ENCODE data around the gene INSIG1. TPM values are rescaled to one million over a fixed set of nuclear protein-coding genes. Genes with fewer than 3 reads are reported as not detected.

INSIG1 gene
- total RNA-seq, 1 donor from 2014 or later: 18.0 TPM

- Histone ChIP-seq H3K4me3 (no peak overlapping the region), H3K27me3 (no peaks in the 10 kb centered on the region), H3K4me1 (peaks cover 4 to 8% of the 10 kb centered on the region in 2 donors), H3K36me3 (no peaks in the 10 kb centered on the region), H3K9me3 (no peaks in the 10 kb centered on the region), H3K27ac (no peak overlapping the region)
- DNase-seq (ENCODE audit: low spot score in 2 of 2): no peak
- intact Hi-C loops (cut with DNase I): no loop called here
- TF ChIP-seq CTCF (IDR thresholded peaks at IDR 0.05): no peak
These were observed 35.6 kb upstream of the INSIG1 start for GRCh38 chr7:155262031-155262430.

DNA sequence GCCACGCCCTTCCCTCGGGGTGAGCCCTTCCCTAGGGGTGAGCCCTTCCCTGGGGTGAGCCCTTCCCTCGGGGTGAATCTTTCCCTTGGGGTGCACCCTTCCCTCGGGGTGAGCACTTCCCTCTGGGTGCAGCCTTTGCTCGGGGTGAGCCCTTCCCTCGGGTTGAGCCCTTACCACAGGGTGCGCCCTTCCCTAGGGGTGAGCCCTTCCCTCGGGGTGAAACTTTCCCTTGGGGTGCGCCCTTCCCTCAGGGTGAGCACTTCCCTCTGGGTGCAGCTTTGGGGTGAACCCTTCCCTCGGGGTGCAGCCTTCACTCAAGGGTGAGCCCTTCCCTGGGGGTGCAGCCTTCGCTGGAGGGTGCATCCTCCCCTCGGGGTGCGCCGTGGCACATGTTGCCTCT is 34.6 kb upstream of the INSIG1 start:
- peaks cover under 1 to 2% of the 10 kb centered on the region in 2 donors for H3K4me1 ChIP-seq
- no peak overlapping the region for H3K4me3 ChIP-seq
- no peaks in the 10 kb centered on the region for H3K9me3 ChIP-seq
- no peaks in the 10 kb centered on the region for H3K36me3 ChIP-seq
- no peak overlapping the region for H3K27ac ChIP-seq
- intact Hi-C loops (cut with DNase I): no loop called here
- no peaks in the 10 kb centered on the region for H3K27me3 ChIP-seq
- TF ChIP-seq CTCF (IDR thresholded peaks at IDR 0.05): no peak
- no peak for DNase-seq (ENCODE audit: low spot score in 2 of 2)

- intact Hi-C loops (cut with DNase I): no loop called here
- no peaks in the 10 kb centered on the region for H3K9me3 ChIP-seq
These were observed 34.0 kb upstream of the INSIG1 start for GRCh38 chr7:155263581-155264143.

GRCh38 chr7:155265144-155265543 is 32.5 kb upstream of the INSIG1 start:
- H3K27ac ChIP-seq: no peak overlapping the region
- intact Hi-C loops (cut with DNase I): no loop called here
- TF ChIP-seq CTCF (IDR thresholded peaks at IDR 0.05): no peak
- H3K36me3 ChIP-seq: no peaks in the 10 kb centered on the region
- no peaks in the 10 kb centered on the region for H3K27me3 ChIP-seq
- no peaks in the 10 kb centered on the region for H3K4me1 ChIP-seq
- H3K9me3 ChIP-seq: no peaks in the 10 kb centered on the region
- H3K4me3 ChIP-seq: no peak overlapping the region
- DNase-seq (ENCODE audit: low spot score in 2 of 2): no peak

More at GRCh38 chr7:155263581-155264143, 34.0 kb upstream of the INSIG1 start:
- TF ChIP-seq CTCF (IDR thresholded peaks at IDR 0.05): no peak
- Histone ChIP-seq H3K27ac (no peak overlapping the region), H3K4me3 (no peak overlapping the region), H3K36me3 (no peaks in the 10 kb centered on the region), H3K27me3 (no peaks in the 10 kb centered on the region), H3K4me1 (no peaks in the 10 kb centered on the region)
- DNase-seq (ENCODE audit: low spot score in 2 of 2): no peak

DNA sequence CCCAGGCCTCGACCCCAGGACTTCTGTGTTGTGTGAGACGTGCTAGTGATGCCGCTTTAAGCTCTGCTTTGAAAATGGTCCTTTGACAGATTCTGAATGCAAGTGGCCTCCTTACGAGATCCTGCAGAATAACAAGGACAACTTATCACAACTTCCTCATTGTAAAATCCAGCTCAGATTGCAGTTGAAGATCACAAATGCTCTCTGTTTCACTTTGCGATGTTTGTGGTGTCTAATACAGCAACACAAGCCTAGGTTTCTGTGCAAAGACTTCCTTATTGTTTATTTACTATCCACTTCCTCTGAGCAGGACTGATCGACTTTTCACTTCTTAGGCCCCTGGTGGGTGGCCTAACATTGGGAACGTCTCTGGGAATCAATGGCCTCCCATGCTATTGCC is 31.7 kb upstream of the INSIG1 start:
- no peak overlapping the region for H3K27ac ChIP-seq
- H3K9me3 ChIP-seq: no peaks in the 10 kb centered on the region
- no peaks in the 10 kb centered on the region for H3K36me3 ChIP-seq
- no peak for DNase-seq (ENCODE audit: low spot score in 2 of 2)
- no peaks in the 10 kb centered on the region for H3K4me1 ChIP-seq
- H3K27me3 ChIP-seq: no peaks in the 10 kb centered on the region
- intact Hi-C loops (cut with DNase I): no loop called here
- no peak overlapping the region for H3K4me3 ChIP-seq
- TF ChIP-seq CTCF (IDR thresholded peaks at IDR 0.05): no peak

DNA sequence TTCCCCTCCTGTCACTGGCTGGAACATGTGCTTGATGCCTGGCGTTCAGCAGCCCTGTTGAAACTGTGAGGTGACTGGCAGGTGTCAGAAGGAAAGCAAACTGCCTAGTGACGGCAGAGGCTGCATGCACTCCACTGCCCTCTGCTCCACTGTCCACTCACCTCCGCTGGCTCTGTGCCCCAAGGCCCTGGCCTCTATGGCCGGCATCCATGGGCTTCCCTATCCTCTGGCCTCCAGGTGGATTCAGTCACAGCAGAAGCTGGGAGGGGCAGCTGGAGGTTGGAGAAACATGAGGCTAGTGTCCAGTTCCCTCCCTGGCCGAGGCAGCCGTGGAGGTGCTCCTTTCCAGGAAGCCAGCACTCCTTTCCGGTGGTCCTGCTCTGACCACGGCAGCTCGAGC is 31.2 kb upstream of the INSIG1 start:
- DNase-seq (ENCODE audit: low spot score in 2 of 2): no peak
- intact Hi-C loops (cut with DNase I): no loop called here
- Histone ChIP-seq H3K9me3 (no peaks in the 10 kb centered on the region), H3K4me1 (no peaks in the 10 kb centered on the region), H3K27me3 (no peaks in the 10 kb centered on the region), H3K36me3 (no peaks in the 10 kb centered on the region), H3K4me3 (no peak overlapping the region), H3K27ac (no peak overlapping the region)
- no peak for TF ChIP-seq CTCF (IDR thresholded peaks at IDR 0.05)

Measured in ascending aorta (tissue), 2 donors.